PFSK-1 (cell line): ENCODE measurements around the gene CRADD.

Experiments used
- FOXP2 ChIP-seq: optimal IDR thresholded peaks from 2 replicates; pipeline ENCODE3; 2011; ENCODE audit warnings: borderline replicate concordance, control low read depth, inconsistent platforms; ENCODE audit not compliant: insufficient read depth; ENCODE audit errors: extremely low read length, extremely low read depth
- POLR2AphosphoS5 ChIP-seq: IDR thresholded peaks from 2 replicates; pipeline ENCODE4 v1.6.1; 2012; ENCODE audit warnings: low read depth, mild to moderate bottlenecking, control low read depth, low read length, moderate library complexity
- SIN3A ChIP-seq: IDR thresholded peaks from 2 replicates; pipeline ENCODE4 v1.6.1; 2012; ENCODE audit warnings: mild to moderate bottlenecking, low read length, moderate library complexity, borderline replicate concordance; ENCODE audit not compliant: insufficient read depth
- TAF1 ChIP-seq: IDR thresholded peaks from 2 replicates; pipeline ENCODE4 v1.6.1; 2012; ENCODE audit warnings: low read length, control low read depth, borderline replicate concordance; ENCODE audit not compliant: insufficient read depth
- TF ChIP-seq, protein P1 (sequence below), 2 experiments: IDR thresholded peaks; 2 replicates each; pipeline versions ENCODE4 v1.6.1 to v1.8.0; 2011 to 2012; ENCODE audit warnings: low read depth in 2 of 2, low read length in 2 of 2, control low read depth in 1 of 2, inconsistent platforms in 1 of 2, mild to moderate bottlenecking in 1 of 2, moderate library complexity in 1 of 2; ENCODE audit not compliant: insufficient read depth in 1 of 2

CRADD gene

GRCh38 chr12:93812626-93813025 lies 135.5 kb downstream of the CRADD start:
- TF ChIP-seq SIN3A: no peak
- no peak for TF ChIP-seq POLR2AphosphoS5
- TF ChIP-seq TAF1: no peak
- TF ChIP-seq, protein P1, sequence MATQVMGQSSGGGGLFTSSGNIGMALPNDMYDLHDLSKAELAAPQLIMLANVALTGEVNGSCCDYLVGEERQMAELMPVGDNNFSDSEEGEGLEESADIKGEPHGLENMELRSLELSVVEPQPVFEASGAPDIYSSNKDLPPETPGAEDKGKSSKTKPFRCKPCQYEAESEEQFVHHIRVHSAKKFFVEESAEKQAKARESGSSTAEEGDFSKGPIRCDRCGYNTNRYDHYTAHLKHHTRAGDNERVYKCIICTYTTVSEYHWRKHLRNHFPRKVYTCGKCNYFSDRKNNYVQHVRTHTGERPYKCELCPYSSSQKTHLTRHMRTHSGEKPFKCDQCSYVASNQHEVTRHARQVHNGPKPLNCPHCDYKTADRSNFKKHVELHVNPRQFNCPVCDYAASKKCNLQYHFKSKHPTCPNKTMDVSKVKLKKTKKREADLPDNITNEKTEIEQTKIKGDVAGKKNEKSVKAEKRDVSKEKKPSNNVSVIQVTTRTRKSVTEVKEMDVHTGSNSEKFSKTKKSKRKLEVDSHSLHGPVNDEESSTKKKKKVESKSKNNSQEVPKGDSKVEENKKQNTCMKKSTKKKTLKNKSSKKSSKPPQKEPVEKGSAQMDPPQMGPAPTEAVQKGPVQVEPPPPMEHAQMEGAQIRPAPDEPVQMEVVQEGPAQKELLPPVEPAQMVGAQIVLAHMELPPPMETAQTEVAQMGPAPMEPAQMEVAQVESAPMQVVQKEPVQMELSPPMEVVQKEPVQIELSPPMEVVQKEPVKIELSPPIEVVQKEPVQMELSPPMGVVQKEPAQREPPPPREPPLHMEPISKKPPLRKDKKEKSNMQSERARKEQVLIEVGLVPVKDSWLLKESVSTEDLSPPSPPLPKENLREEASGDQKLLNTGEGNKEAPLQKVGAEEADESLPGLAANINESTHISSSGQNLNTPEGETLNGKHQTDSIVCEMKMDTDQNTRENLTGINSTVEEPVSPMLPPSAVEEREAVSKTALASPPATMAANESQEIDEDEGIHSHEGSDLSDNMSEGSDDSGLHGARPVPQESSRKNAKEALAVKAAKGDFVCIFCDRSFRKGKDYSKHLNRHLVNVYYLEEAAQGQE (IDR thresholded peaks at IDR 0.05; ENCODE audit: insufficient read depth in 1 of 2, low read depth in 2 of 2, low read length in 2 of 2): no peak
- TF ChIP-seq FOXP2: no peak

DNA sequence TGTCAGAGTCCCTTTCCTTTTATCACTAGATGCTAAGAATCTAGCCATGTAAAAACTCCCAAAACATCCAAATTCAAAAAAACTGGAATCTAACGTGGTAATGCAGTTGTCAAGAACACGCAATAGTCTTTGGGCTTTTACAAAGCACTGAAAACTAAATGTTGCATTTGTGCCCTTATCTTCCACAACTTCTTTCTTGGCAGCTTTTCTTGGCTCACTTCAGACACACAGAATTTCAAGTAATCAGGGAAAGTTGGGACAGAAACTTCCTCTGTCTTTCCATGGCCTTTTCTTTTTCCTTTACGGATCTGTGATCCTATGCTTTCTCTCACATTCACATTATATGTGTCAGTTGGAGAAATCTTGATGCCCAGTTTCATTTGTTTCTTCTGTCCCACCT lies 136.0 kb downstream of the CRADD start:
- TF ChIP-seq SIN3A: no peak

DNA sequence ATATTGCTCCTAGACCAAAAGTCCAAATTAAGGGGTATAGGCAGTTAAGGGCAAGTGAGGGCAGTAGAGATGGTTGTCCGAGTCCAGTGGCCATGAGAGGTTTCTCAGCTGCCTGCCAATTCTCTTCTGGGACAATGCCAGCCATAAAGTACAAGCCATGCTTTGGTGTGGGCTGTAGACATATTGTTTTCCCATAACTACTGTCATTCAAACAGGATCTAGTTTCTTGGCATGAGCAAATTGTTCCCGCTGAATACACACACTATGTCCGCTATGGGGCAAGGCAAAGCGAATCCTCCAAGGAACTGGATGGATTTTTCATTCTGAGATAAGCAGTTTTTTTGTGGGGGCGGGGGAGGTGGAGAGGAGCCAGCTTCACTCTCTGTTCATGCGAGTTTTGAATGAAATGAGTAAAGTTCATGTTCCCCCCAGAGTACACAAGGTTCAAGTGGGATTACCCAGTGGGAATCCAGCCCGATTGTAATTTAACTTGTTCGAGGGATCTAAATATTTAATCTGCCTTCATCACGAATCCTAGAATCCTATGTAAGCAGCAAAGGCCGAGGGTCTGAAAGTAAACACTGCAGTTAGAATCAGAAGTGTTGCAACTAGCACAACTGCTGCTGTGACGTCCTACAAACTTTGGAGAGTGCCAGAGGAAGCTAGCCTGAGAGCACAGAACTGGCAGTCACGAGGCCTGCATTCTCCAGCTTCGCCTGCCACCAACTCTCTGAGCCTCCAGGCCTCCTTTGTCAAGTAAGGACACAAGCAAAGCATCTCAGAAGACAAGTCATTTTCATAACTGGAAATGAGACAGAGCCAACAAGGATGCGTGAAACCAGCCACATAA lies 137.0 kb downstream of the CRADD start:
- TF ChIP-seq, protein P1 (IDR thresholded peaks at IDR 0.05; ENCODE audit: insufficient read depth in 1 of 2, low read depth in 2 of 2, low read length in 2 of 2): no peak
- TF ChIP-seq POLR2AphosphoS5: peak; percentile 55
- no peak for TF ChIP-seq SIN3A
- TF ChIP-seq FOXP2: peak; percentile 78

- TF ChIP-seq, protein P1 (IDR thresholded peaks at IDR 0.05; ENCODE audit: insufficient read depth in 1 of 2, low read depth in 2 of 2, low read length in 2 of 2): 0 out of 4 replicates have a peak, but pooled peaks of 1 of the 2 experiments have one; percentile 2
- TF ChIP-seq FOXP2: no peak
Observed at GRCh38 chr12:93818488-93819049, 141.4 kb downstream of the CRADD start.

GRCh38 chr12:93819050-93819491 lies 141.9 kb downstream of the CRADD start:
- no peak for TF ChIP-seq TAF1
- TF ChIP-seq FOXP2: no peak
- peak; percentile 32; the same call in 1 of the 2 replicates for TF ChIP-seq POLR2AphosphoS5

DNA sequence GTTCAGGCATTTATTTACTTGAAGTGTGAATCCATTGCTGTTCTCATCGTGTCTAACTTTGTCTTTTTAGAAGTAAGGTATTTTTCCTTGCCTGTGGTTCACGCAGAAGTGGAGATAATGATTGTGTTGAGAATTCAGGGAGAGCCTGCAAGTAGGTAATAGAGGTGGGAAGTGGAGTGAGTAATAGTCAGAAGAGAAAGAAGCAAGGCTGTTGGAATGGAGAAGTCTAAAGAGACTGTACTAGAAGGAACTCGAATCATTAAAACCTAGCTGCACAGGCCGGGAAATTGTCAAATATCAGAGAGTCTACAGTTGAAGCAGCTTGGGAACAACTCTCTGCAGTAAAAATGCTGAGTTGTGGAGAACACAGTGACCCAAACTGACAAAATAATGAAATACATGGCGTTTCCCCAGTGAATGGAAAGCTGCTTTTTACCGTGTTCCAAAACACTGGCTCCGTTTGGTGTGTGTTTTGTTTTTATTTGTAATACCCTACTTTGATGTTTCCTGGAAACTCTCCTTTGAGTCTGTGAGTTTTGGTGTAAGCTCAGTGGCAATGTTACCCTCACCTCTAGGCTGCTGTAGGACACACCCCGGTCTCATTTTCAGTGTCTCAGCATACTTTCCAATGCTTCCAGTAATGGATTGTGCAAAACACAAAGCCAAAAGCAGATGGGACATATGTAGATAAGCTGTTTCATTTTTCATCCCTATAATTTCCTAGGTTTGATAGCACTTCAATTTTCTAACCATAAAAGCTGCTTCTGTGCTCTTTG lies 146.6 kb downstream of the CRADD start:
- TF ChIP-seq TAF1 (no peak), POLR2AphosphoS5 (no peak), FOXP2 (no peak), SIN3A (no peak)
- TF ChIP-seq, protein P1 (IDR thresholded peaks at IDR 0.05; ENCODE audit: insufficient read depth in 1 of 2, low read depth in 2 of 2, low read length in 2 of 2): no peak
